ENCODE data around the gene SYT13. TPM values are rescaled to one million over a fixed set of nuclear protein-coding genes. Genes with fewer than 3 reads are reported as not detected.

SYT13 gene
- total RNA-seq, 4 donors from 2014 or later = not detected

DNA sequence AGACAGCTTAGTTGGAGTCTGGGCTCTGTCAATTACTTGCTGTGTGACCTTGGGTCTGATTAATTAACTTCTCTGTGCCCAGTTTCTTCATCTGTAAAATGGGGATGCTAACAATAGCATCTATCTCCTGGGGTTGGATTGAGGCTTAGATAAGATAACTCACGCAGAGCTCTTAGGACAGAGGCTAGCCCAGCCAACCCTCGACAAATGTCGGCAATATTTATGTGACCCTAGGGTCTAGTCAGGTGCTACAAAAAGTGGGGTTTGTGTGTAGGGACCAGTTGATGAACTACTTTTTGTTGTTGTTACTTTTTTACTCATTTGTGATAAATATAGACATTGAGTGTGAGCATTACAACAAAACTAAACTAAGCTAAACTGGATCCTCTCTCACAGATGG lies 22.4 kb downstream of the SYT13 start:
- TF ChIP-seq, protein P1, sequence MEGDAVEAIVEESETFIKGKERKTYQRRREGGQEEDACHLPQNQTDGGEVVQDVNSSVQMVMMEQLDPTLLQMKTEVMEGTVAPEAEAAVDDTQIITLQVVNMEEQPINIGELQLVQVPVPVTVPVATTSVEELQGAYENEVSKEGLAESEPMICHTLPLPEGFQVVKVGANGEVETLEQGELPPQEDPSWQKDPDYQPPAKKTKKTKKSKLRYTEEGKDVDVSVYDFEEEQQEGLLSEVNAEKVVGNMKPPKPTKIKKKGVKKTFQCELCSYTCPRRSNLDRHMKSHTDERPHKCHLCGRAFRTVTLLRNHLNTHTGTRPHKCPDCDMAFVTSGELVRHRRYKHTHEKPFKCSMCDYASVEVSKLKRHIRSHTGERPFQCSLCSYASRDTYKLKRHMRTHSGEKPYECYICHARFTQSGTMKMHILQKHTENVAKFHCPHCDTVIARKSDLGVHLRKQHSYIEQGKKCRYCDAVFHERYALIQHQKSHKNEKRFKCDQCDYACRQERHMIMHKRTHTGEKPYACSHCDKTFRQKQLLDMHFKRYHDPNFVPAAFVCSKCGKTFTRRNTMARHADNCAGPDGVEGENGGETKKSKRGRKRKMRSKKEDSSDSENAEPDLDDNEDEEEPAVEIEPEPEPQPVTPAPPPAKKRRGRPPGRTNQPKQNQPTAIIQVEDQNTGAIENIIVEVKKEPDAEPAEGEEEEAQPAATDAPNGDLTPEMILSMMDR (IDR thresholded peaks at IDR 0.05; ENCODE audit: low read depth) = no peak

DNA sequence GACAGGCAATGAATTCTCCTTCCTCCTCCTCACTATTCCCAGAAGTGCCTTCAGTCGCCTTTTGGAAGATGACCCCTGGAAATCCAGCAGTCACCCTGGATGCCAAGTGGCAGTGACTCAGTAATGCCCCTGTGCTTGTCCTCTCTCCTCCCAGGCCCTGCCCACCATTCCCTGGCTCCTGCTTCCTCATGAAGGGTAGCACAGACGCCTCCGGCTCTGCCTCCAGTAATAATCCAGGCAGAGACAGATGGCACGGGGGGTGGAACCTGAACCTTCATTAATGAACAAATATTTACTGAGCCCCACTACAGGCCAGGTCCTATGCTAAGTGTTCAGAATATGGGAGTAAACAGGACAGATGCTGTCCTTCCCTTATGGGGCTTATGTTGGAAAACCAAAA lies 23.2 kb downstream of the SYT13 start:
- TF ChIP-seq, protein P1 (IDR thresholded peaks at IDR 0.05; ENCODE audit: low read depth) = no peak

- TF ChIP-seq, protein P1 (IDR thresholded peaks at IDR 0.05; ENCODE audit: low read depth) = no peak
Observed at GRCh38 chr11:45260071-45260470, 26.1 kb downstream of the SYT13 start.

GRCh38 chr11:45259592-45259991 lies 26.5 kb downstream of the SYT13 start:
- TF ChIP-seq, protein P1 (IDR thresholded peaks at IDR 0.05; ENCODE audit: low read depth) = no peak

DNA sequence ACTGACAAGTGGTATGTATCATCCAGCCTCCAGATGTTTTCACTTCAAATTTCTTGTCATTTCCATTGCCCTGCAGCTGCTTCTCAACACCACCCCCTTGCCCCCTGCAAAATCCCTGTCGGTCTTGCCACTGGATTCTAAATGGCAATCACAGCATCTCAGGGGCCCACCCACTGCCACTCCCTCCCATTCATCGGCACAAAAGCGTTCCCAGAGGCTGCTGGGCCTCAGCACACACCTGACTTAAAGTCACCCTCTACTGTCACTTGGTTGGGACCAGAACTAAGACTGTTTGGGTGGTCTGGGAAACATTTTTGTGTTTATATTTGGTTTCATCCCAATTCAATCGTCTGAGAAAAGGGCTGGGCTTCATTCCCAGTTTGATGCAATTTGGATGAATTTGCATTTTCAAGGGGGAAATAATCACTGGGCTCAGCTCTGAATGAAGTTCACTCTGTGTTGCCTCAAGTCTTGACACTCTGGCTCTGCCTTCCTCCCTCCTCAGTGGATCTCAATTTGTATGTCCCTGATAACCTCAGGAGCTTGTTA lies 27.1 kb downstream of the SYT13 start:
- TF ChIP-seq, protein P1 (IDR thresholded peaks at IDR 0.05; ENCODE audit: low read depth) = no peak

DNA sequence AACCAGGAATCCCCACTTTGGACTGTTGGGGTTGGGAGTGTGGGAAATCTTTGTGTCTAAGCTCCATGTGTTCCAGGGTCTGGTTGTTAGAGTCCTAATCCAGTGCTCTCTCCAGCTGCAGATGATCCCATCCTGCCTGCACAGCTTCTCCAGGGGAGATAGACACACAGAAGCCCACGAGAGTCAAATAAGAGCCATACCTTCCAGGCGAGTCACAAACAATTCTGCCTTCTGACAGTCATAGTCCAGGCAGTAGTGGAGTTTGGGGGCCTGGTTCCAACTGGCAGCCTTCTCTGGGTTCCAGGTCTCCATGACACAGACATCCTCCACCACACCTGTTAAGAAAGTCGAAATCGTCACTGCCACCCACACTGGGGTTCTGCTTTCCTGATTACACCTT lies 32.1 kb downstream of the SYT13 start:
- TF ChIP-seq, protein P1 (IDR thresholded peaks at IDR 0.05; ENCODE audit: low read depth) = no peak

DNA sequence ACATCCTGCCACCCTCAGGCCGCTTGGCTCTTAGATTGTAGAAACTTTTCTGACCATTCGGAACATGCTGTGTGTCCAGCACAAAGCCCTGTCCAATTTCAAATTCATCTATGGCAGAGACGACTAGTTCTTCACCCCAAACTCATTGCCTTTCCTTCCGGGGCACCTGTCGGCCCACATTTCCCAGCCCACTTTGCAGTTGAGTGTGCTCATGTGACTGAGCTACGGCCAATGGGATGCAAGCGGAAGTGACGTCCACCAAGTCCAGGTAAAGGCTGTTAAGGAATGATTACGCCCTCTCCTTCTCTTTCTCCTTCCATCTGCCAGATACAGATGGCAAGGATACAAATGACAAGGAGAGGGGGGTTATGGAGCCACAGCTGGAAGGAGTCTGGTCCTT lies 32.5 kb downstream of the SYT13 start:
- TF ChIP-seq, protein P1 (IDR thresholded peaks at IDR 0.05; ENCODE audit: low read depth) = no peak
